Measurements from ENCODE around the gene TMSB4Y. TPM values are rescaled to one million over a fixed set of nuclear protein-coding genes. Genes with fewer than 3 reads are reported as not detected.

Gene TMSB4Y
- polyA plus RNA-seq, 2 of the 4 experiments (the other 2 are of a cell fraction): 0.98 to 2.2 TPM

DNA sequence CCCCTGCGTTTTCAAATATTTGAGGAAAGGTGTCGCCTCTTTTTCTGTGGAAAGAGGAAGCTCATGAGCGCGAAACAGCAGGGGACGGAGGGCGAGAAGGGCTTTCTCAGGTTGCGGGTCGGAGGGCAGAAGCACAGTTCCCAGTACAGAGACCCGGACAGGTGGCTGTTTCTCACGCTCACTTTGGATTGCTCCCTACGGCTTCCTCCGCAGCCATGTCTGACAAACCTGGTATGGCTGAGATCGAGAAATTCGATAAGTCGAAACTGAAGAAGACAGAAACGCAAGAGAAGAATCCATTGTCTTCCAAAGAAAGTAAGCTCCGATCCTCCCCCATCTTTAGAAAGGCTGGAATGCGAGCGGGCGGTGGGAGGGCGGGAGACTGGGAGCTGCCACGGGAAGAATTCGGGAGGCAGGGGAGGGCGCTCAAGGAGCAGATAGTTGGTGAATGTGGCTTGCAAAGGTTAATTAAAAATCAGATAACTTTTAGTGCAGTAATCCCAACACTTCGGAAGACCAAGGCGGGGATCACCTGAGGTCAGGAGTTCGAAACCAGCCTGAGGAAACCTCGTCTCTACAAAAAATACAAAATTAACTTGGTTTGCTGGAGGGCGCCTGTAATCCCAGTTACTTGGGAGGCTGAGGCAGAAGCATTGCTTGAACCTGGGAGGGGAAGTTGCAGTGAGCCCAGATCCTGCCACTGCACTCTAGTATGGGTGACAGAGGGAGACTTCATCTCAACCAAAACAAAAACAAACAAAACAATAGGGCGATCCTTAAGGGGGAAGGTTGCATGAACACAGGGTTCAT, 627 bp downstream of the TMSB4Y start:
- DNase-seq (ENCODE audit: low read depth in 1 of 2, low spot score in 1 of 2) (peak in 1 of 2 experiments; percentile 21), FAIRE-seq (no peak), ATAC-seq (peak; percentile 60 to 61; a peak in 5 of 6 replicates)
- Histone ChIP-seq H3K4me1 (peaks cover 4% of the 10 kb centered on the region; the same call in 1 of the 3 replicates), H3K9me3 (no peaks in the 10 kb centered on the region), H3K27ac (peak overlapping the region; percentile 90 to 92), H3K4me2 (peak overlapping the region; percentile 81), H3K4me3 (peak overlapping the region; percentile 50)
- ChIA-PET POLR2A (no interaction called here), CTCF (no interaction called here)
- no peak for TF ChIP-seq NPAS2 (CRISPR knock-in tag; IDR thresholded peaks at IDR 0.05; ENCODE audit: borderline replicate concordance)
- TF ChIP-seq NFE2L2 (conservative IDR thresholded peaks at IDR 0.05; ENCODE audit: low read length): no peak
- no peak for TF ChIP-seq RCOR1 (IDR thresholded peaks at IDR 0.05; ENCODE audit: low read depth, low read length)
- TF ChIP-seq, protein P1, sequence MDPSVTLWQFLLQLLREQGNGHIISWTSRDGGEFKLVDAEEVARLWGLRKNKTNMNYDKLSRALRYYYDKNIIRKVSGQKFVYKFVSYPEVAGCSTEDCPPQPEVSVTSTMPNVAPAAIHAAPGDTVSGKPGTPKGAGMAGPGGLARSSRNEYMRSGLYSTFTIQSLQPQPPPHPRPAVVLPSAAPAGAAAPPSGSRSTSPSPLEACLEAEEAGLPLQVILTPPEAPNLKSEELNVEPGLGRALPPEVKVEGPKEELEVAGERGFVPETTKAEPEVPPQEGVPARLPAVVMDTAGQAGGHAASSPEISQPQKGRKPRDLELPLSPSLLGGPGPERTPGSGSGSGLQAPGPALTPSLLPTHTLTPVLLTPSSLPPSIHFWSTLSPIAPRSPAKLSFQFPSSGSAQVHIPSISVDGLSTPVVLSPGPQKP (IDR thresholded peaks at IDR 0.05; ENCODE audit: low read depth, low read length): no peak
- no peak for TF ChIP-seq HOXA7 (CRISPR knock-in tag; IDR thresholded peaks at IDR 0.05)
- no peak for TF ChIP-seq GATA3 (IDR thresholded peaks at IDR 0.05; ENCODE audit: borderline replicate concordance)
- 0% methylated on average over 21 of the region's 30 CpGs for WGBS (ENCODE audit: missing lambda C conversion rate)

DNA sequence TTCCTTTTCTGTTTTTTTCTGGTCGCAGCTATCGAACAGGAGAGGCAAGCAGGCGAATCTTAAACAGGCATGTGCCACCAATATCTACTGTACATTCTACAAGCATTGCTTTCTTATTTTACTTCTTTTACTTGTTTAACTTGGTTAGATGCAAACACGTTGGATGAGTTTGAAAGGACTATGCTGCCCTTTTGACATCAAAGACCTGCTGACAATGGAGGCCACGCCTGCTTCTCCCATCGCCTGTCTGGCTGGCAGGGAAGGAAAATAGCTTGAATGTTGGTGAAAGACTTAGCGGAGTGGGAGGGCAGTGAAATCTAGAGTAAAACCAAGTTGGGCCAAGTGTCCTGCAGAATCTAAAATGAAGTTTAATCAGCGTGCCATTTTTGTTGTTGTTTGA, 1.5 kb downstream of the TMSB4Y start:
- ATAC-seq (no peak), FAIRE-seq (no peak), DNase-seq (ENCODE audit: low read depth in 1 of 2, low spot score in 1 of 2) (peak in 1 of 2 experiments; percentile 5)
- POLR2A ChIA-PET: no interaction called here
- peak overlapping the region; percentile 16 to 61; a peak in 4 of 6 replicates for H3K27ac ChIP-seq
- 13% methylated on average over 8 of the region's 8 CpGs for WGBS (ENCODE audit: missing lambda C conversion rate)
- TF ChIP-seq FOSL2 (IDR thresholded peaks at IDR 0.05) (no peak), FOSL2 (CRISPR knock-in tag; IDR thresholded peaks at IDR 0.05) (no peak), GATA3 (IDR thresholded peaks at IDR 0.05; ENCODE audit: borderline replicate concordance) (no peak), CEBPB (IDR thresholded peaks at IDR 0.05) (no peak), JUNB (IDR thresholded peaks at IDR 0.05) (no peak)
- TF ChIP-seq, protein P2, sequence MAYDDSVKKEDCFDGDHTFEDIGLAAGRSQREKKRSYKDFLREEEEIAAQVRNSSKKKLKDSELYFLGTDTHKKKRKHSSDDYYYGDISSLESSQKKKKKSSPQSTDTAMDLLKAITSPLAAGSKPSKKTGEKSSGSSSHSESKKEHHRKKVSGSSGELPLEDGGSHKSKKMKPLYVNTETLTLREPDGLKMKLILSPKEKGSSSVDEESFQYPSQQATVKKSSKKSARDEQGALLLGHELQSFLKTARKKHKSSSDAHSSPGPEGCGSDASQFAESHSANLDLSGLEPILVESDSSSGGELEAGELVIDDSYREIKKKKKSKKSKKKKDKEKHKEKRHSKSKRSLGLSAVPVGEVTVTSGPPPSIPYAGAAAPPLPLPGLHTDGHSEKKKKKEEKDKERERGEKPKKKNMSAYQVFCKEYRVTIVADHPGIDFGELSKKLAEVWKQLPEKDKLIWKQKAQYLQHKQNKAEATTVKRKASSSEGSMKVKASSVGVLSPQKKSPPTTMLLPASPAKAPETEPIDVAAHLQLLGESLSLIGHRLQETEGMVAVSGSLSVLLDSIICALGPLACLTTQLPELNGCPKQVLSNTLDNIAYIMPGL (CRISPR knock-in tag; IDR thresholded peaks at IDR 0.05; ENCODE audit: borderline replicate concordance): no peak
- peak overlapping the region; percentile 81 for H3K4me2 ChIP-seq
- peaks cover 4% of the 10 kb centered on the region; the same call in 1 of the 3 replicates for H3K4me1 ChIP-seq
- peak overlapping the region; percentile 50 for H3K4me3 ChIP-seq
- H3K9me3 ChIP-seq: no peaks in the 10 kb centered on the region
- CTCF ChIA-PET: no interaction called here

DNA sequence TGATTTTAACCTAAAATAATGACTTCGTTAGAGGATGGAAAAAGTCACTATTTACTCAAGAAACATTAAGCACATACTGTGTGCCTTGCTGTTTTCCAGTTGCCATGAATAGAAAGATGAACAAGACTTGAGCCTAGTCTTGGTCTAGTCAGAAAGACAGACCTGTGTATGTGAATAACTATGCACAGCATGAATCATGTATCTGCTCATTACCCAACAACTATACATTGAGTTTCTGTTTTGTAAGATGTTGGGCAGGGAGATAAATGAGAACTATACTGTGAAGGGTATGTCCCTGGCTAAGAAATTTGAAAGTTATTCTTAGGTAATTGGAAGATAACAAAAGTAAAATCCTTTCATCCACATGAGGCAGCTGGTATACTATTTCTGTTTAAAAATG, 4.3 kb downstream of the TMSB4Y start:
- no peaks in the 10 kb centered on the region for H3K4me1 ChIP-seq
- no peak overlapping the region for H3K27ac ChIP-seq
- no peak overlapping the region for H3K4me2 ChIP-seq
- CTCF ChIA-PET: no interaction called here
- H3K4me3 ChIP-seq: no peak overlapping the region
- TF ChIP-seq POLR2A (IDR thresholded peaks at IDR 0.05; ENCODE audit: low read length) (no peak), RCOR1 (IDR thresholded peaks at IDR 0.05; ENCODE audit: low read depth, low read length) (no peak), RNF2 (IDR thresholded peaks at IDR 0.05; ENCODE audit: borderline replicate concordance, low read depth) (no peak), FOSL2 (IDR thresholded peaks at IDR 0.05) (no peak), FOSL2 (CRISPR knock-in tag; IDR thresholded peaks at IDR 0.05) (no peak), BHLHE40 (IDR thresholded peaks at IDR 0.05; ENCODE audit: low read depth, low read length) (no peak), EHMT2 (IDR thresholded peaks at IDR 0.05; ENCODE audit: low read depth) (no peak), RAD21 (conservative IDR thresholded peaks at IDR 0.05 in 1 of 2, IDR thresholded peaks at IDR 0.05 in 1 of 2) (no peak), CEBPB (IDR thresholded peaks at IDR 0.05) (no peak), FOSB (CRISPR knock-in tag; IDR thresholded peaks at IDR 0.05) (no peak)
- TF ChIP-seq, protein P3, sequence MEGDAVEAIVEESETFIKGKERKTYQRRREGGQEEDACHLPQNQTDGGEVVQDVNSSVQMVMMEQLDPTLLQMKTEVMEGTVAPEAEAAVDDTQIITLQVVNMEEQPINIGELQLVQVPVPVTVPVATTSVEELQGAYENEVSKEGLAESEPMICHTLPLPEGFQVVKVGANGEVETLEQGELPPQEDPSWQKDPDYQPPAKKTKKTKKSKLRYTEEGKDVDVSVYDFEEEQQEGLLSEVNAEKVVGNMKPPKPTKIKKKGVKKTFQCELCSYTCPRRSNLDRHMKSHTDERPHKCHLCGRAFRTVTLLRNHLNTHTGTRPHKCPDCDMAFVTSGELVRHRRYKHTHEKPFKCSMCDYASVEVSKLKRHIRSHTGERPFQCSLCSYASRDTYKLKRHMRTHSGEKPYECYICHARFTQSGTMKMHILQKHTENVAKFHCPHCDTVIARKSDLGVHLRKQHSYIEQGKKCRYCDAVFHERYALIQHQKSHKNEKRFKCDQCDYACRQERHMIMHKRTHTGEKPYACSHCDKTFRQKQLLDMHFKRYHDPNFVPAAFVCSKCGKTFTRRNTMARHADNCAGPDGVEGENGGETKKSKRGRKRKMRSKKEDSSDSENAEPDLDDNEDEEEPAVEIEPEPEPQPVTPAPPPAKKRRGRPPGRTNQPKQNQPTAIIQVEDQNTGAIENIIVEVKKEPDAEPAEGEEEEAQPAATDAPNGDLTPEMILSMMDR (IDR thresholded peaks at IDR 0.05): no peak
- TF ChIP-seq, protein P1 (IDR thresholded peaks at IDR 0.05; ENCODE audit: low read depth, low read length): no peak
- TF ChIP-seq, protein P4, sequence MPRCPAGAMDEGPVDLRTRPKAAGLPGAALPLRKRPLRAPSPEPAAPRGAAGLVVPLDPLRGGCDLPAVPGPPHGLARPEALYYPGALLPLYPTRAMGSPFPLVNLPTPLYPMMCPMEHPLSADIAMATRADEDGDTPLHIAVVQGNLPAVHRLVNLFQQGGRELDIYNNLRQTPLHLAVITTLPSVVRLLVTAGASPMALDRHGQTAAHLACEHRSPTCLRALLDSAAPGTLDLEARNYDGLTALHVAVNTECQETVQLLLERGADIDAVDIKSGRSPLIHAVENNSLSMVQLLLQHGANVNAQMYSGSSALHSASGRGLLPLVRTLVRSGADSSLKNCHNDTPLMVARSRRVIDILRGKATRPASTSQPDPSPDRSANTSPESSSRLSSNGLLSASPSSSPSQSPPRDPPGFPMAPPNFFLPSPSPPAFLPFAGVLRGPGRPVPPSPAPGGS (IDR thresholded peaks at IDR 0.05): no peak
- ATAC-seq (no peak), FAIRE-seq (peak; percentile 61), DNase-seq (ENCODE audit: low read depth in 1 of 2, low spot score in 1 of 2) (no peak)
- H3K9me3 ChIP-seq: no peaks in the 10 kb centered on the region
- POLR2A ChIA-PET: no interaction called here
- WGBS (ENCODE audit: missing lambda C conversion rate): 90% methylated on average over 1 of the region's 1 CpG

Measured in A549 (cell line).